HG03060 (cell line): ENCODE data around the gene USP3.

ENCODE experiments used
- ATAC-seq: cut with Tn5 transposase; IDR thresholded peaks from one replicate; pipeline ENCODE4 v1.9.1; 2021; ENCODE audit warnings: low read depth, moderate number of reproducible peaks; ENCODE audit not compliant: unreplicated experiment

USP3 gene, protein sequence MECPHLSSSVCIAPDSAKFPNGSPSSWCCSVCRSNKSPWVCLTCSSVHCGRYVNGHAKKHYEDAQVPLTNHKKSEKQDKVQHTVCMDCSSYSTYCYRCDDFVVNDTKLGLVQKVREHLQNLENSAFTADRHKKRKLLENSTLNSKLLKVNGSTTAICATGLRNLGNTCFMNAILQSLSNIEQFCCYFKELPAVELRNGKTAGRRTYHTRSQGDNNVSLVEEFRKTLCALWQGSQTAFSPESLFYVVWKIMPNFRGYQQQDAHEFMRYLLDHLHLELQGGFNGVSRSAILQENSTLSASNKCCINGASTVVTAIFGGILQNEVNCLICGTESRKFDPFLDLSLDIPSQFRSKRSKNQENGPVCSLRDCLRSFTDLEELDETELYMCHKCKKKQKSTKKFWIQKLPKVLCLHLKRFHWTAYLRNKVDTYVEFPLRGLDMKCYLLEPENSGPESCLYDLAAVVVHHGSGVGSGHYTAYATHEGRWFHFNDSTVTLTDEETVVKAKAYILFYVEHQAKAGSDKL

DNA sequence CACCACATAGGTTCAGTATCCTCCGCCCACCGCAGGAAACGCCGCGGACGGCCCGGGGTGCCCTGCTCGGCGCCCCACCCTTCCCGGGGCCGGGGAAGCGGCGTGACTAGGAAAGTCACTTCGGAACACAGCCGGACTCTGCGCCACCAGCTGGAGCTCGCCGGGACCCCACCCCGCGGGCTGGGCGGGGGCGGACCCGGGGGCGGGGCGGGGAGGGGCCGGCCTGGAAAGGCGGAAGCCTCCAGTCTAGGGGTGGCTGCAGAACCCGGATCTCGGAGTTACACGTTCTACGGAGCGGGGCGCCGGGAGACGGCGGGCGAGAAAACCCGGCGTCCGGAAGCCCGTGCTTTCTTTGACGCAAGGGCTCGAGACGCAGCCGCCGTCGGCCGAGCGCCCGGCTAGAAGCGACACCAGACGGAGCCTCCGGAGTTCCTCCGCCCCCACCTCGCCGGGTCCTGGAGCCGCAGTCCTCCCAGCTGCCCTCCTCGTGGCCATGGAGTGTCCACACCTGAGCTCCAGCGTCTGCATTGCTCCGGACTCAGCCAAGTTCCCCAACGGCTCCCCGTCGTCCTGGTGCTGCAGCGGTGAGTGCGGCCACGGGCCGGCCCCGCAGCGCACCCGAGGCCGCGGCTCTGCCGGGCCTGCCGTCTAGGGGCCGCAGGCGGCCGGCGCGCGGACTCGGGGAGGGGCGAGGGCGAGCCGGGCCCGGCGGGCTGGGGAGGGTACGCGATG, at the start of gene USP3:
Gene USP3, plus strand, starts transcription at position 347 of the 732 bp plus-strand sequence. Its CDS starts 147 bp downstream, at position 494.
- ATAC-seq: peak; percentile 34

DNA sequence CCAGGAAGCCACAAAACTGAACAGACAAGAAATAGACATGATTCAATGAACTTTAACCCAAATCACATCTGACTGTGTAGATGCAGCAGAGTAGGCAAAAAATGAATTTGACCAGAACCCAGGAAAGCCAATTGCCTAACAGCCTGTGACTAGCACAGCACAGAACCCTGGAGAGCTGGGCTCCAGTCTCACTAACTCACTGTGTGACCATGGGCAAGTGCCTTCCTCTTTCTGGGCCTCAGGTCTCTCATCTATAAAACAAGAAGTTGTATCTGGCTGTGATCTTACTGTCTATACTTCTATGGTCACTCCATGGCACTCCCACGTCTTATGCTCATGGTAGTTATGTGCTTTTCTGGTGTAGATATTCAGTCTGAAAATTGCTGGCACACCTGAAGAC, 48.1 kb upstream of the USP3 start:
- no peak for ATAC-seq

DNA sequence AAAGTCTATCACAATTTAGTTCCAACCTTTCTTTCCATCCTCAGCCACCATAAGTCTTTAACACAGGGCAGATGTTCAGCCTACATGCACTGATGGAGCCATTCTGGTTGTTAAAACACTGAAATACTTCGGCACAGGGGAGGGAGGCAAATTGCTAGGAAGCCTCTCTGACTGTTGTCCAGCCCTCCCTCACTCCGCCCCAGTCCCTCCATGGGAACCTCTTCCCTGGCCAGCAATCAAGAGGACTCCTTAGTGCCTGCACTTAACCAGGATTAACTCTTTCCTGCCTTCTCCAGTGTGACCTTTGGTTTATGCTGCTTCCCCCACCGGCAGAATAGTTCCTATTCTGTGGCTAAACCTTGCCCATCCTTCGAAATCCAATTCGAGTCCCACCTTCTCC, 47.0 kb upstream of the USP3 start:
- ATAC-seq: no peak

DNA sequence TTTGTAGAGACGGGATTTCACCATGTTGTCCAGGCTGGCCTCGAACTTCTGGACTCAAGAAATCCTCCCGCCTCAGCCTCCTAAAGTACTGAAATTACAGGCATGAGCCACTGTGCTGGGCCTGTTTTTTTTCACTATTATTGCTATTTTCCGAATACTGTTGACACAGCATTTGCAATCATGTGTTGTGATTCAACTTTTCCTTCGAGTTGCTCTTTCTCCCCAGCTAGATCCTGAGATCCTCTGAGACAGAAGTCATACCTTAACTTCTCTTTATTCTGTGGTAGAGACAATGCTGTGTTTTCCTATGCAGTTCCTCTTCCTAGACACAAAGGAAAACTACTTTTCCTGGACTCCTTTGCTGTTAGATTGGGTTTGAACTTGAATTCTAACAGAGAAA, 46.4 kb upstream of the USP3 start:
- ATAC-seq: no peak

DNA sequence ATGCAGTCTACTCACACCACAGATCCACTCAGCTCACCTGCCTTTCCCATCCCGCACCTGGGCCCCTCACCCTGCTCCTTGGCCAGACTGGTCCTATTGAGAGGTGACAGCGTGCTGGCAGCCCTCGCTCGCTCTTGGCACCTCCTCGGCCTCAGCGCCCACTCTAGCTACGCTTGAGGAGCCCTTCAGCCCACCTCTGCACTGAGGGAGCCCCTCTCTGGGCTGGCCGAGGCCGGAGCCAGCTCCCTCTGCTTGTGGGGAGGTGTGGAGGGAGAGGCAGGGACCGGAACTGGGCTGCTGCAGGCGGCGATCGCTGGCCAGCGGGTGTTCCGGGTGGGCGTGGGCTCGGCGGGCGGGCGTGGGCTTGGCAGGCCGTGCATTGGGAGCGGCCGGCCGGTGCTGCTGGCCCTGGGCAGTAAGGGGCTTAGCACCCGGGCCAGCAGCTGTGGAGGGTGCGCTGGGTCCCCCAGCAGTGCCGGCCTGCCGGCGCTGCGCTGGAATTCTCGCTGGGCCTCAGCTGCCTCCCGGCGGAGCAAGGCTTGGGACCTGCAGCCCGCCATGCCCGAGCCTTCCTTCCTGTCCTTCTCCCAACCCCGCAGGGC, 45.5 kb upstream of the USP3 start:
- no peak for ATAC-seq

DNA sequence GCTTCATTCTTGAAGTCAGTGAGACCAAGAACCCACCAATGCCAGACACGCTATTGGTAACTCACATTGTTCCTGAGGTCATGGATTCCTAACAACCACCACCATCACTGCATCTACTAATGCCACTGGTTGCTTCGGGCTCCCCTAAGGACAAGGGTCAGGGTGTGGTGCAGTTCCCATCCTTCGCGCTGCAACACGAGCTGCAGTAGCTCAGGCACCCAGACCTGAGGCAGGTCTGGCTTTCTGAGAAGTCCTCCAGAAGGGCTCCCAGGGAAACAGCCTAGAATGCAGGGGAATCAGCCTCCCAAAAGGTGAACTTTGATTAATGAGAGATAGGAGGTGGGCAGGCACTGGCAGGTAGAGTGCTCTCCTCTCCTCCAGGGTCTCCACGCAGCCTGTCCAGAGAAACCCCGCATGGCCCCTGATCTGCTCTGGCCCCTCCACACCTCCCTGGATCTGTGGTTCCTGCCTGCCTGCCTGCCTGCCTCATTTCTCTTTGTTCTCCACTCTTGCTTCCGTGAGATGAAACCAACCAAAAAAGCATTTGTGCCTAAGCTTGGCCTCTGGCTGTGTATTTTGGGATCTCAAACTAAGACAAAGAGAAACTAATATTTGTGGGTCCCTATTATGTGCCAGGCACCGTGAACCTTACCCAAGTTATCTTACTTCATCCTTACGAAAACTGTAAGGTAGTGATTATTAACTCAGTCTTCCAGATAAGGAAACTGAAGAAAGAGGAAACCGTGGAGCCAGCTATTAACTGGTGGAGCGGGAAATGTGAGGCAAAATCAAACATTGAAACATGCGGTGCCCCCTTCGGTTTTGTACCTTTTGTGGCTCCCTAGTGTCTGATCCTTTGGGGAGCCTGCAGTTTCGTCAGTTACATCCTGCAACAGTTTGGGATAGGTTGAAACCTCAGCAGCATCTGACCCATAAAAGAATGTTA, 43.9 kb upstream of the USP3 start:
- ATAC-seq: no peak

DNA sequence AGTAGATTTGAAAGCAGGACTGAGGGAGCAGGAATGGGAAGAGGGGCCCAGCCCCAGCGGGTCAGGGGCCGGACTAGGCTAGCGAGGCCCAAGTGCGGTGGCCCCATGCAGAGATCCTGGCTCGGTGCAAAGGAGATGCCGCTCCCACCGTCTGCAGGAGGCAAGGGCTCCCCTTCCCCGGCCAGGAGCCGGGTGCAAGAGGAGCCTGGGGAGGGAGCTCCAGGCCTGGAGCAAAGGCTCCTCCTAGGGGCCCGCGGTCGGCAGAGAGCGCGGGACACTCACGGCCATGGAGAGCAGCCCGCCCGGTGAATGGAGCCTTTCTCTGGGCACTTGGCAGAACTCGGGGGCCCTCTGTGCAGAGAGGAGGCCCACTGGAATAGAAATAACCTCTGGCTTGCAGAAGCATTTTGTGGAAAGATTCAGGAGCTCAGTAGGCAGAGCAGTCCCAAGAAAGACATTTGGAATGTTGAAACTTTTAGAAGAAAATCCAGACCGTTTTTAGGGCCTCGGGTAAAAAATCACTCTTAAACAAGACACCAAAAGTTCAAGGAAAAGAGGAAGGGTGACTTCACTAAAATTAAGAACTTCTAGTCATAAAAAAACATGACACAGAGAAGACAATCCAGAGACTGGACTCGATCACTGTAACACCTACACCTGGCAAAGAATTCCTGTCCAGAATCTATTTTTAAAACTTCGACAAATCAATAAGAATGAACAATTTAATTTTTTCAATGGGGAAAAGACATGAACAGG, 43.0 kb upstream of the USP3 start:
- no peak for ATAC-seq

DNA sequence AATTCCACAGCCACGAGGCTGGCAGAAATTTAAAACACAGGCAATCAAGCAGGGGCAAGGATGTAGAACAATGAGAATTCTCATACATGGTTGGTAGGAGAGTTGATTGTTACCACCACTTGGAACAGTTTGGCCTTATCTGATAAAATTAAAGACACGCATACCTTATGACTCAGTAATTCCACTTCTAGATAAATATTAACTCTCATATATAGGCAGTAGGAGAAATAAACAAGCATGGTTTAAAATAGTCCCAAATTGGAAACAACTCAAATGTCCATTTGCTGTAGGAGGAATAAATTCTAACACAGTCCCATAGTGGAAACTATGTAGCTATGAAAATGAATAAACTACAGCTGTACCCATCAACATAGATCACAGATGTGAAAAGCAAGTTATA, 42.3 kb upstream of the USP3 start:
- no peak for ATAC-seq

DNA sequence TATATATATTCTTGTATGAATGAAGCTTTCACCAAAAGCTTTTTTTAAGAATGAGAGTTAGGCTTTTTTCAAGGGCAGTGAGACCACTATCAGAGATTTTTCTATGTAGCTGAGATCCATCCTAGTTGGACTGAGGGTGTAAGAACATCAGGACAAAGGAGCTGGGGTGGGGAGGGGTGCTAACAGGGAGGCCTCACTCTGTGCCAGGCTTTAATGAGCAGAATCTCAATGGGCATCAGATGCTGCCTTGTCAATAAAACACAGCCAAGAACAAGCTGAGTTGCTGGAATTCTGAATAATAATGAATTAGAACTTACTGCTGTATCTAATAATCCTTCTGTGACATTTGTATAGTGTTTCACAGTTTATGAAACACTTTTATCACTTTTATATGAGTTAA, 41.4 kb upstream of the USP3 start:
- no peak for ATAC-seq

DNA sequence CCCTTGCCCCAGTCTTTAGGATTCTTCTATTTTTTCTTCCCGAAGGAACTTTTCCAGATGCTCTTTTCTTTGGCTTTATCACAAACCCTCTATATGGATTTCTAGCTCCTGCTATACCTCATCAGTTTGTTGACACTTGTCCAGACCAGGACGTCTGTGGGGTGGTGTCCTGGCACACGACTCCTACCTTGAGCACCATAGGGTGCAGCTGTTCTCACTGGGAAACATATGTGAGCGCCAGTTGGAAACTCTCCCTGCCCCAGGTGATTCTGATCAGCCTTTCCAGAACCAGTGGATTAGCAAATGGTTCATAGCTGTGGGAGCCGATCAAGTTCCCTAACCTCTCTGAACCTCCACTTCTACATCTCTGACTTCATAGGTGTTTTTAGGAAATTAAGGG, 40.6 kb upstream of the USP3 start:
- no peak for ATAC-seq

DNA sequence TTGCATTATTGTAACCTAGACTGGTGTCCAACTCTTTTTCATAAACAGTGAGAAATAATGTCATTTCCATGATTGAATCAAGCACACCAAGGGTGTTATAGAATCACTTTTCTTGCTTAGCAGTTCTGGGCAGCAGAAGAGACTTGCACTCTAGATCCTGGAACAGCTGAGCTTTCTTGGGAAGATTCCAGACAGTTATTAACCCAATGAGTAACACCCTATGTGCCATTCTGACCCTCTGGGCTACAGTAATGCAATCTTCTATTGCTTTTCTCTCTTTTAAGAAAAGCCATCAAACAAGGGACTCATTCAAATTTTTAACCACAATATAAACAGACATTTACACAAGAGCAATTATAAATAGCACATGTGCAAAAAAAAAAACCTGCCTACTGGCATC, 39.3 kb upstream of the USP3 start:
- no peak for ATAC-seq

DNA sequence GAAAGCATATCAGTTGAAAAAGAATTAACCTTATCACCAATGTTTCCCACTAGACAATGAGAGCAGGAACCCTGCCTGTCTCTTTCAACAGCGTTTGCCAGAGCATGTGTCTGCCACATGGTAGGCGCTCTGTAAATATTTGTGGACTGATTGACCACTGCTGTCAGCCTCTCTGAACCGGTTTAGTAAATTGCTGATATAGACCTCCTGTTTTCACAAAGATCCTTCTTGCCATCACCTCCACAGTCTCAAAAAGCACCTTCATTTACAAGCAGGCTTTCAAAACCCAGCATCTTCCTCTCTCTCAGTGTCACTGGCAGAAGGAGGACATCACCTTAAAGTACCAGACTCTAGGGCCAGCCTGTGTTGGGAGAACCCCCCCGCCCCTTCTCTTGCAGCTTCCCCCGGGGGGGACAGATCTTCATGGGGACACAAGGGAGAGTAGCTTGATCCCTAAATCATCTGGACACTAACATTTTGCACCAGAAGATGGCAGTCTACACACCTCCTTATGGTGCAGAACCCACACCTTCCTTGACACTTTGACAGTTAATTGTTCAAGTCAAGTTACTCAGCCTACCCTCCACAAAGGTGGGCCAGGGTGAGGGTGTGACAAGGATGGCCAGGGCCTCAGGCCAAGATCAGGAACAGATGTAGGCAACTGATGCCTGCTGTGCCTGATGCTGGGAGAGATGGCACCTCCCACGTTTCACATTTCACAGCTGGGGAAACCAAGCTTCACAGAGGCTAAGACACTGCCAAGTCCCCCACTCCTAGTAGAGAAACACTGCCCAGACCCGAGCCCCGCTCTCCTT, 37.8 kb upstream of the USP3 start:
- ATAC-seq: no peak

DNA sequence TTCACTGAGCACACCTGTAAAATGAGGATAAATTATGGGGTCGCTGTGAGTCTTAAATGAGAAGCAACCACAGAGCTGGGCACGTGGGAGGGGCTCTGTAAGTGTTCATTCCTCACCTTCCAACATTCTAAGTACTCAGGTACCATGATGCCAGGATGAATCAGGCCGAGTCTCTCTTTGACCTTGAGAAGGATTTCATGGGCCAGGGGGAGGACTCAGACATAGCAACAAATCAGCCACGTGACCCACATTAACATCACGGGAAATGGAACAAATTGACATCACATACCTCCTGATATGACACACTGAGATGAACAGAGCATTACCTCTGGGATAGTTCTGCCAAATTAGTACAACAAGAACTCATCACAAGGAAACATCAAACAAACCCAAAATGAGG, 35.2 kb upstream of the USP3 start:
- no peak for ATAC-seq

DNA sequence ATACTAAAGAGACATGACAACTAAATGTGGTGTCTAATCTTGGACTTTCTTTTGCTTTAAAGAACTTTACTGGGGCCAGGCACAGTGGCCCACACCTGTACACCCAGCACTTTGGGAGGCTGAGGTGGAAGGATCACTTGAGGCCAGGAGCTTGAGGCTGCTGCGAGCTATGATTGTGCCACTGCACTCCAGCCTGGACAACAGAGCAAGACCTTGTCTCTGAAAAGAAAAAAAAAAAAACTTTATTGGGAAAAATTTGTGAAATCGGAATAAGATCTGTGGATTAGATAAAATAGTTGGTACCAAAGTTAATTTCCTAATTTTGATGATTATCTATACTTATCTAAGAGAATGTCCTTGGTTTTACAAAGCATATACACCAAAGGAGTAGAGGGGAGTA, 34.4 kb upstream of the USP3 start:
- ATAC-seq: no peak

DNA sequence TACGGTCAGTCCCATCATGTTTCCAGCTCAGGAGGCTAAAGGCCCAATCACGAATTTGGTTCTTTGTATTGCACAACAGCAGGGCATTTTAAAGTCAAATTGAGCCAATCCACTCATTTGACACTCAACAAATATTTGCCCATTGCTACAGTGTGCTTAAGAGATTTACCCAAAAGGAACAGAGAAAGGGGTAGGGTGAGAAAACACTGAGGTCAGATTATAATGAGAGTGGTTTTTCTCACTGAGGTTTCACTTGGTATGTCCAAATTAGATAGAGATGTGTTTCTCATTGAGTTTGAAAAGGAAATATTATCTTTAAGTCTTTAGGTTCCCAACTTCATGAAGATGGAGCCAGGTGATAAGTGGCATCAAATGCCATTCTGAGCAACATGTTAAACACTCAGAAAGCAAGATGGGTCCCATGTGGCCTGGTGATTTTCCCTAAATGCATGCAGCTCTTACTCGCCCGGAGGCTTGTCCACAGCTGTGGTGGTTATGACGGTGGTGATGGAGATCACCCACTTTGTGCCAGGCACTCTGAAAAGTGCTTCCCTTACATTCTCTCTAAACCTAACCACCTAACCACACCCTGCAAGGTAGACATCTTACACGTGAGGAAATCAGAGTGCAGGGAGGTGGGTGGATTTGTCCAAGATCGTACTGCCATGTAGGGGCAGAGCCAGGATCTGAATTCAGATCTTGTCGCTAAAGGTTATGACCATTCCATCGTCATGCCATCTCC, 31.2 kb upstream of the USP3 start:
- ATAC-seq: no peak

DNA sequence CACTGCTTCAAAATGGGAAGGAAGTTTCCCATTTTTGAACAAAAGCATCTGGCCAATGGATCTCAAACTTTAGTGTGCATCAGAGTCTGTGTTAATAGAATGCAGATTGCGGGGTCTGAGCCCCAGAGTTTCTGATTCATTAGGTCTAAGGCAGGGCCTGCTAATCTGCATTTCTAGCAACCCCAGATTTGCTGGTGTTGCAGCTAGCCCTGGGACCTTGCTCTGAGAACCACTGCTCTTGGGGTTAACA, 30.7 kb upstream of the USP3 start:
- no peak for ATAC-seq

DNA sequence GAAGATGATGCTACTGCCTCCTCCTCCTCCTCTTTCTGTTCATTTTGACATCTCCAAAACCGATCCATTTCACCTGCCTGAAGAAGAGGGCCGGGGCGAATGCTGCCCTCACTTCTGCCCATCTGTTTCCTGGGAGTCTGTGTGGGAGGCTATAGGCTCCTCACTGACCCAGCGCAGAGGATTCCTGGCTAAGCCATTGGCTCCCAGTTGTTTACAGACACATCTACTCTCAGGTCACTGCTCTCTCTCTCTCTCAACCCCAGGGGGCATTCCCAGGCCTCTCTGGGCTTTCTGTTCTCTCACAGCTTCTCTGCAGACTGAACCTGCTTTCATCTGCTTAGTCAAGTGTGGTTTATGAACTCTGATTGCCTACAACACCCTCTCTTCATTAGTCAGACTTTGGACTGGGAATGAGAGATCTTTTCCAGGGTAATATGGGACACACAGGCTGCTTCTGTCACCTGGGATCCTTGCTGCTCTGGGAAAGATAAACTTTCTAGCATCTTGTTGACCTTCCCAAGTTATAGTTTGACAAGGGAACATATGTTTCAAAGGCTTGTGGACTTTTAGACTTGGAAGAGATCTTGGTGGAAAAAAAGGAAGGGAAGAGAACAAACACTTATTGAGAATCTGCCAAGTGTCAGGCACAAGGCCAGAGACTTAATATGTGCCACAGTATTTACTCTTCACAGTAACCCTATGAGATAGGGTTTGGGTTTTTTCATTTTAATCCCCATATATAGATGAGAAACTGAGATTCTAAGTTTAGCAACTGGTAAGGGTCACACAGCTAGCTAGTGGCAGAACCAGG, 30.2 kb upstream of the USP3 start:
- peak; percentile 47 for ATAC-seq
